Measurements from ENCODE around the gene BANF1.

GRCh38 chr11:65992056-65992455, 10.2 kb upstream of the BANF1 start:
- TF ChIP-seq CTCF (IDR thresholded peaks at IDR 0.05; ENCODE audit: low read depth, low read length): no peak
- TF ChIP-seq EZH2phosphoT487 (IDR thresholded peaks at IDR 0.05; ENCODE audit: low read depth): no peak
